Left ventricle myocardium superior (tissue), 1 donor: ENCODE results near the gene UBAP1. TPM values are rescaled to one million over a fixed set of nuclear protein-coding genes. Genes with fewer than 3 reads are reported as not detected.
A peak's percentile ranks its signal among the peaks of the same experiment; 100 is the strongest.
"Not testable (repeated sequence)": the region's sequence is repeated elsewhere in the genome, so short reads cannot be mapped to it uniquely, and the experiment has no call there.

Experiments used
- ATAC-seq: fragments of 200-7000 bp; cut with Tn5 transposase; one replicate; pipeline ENCODE4 v1.9.1; 2020; ENCODE audit warnings: mild to moderate bottlenecking, moderate library complexity
- DNase-seq: peaks from one replicate; pipeline ENCODE4 v3.0.0-alpha.2; 2020
- intact Hi-C: fragments of 100-400 bp; cut with micrococcal nuclease; formaldehyde crosslinking; loops from one replicate; pipeline ENCODE4 v1.11.0; 2022
- total RNA-seq: library from RNA; stranded (reverse); fragmentation: NEBNext Ultra II Directional; extraction: Animal tissue kit (Norgen Biotek cat#: 25700); gene quantifications from one replicate; pipeline ENCODE4 v1.2.1, GENCODE V29; 2021
- donor health status: DM: no; HTN: yes; CAD: no; lungs with severe emphysema.

Gene UBAP1
- total RNA-seq, 1 donor from 2014 or later, result 46.9 TPM

DNA sequence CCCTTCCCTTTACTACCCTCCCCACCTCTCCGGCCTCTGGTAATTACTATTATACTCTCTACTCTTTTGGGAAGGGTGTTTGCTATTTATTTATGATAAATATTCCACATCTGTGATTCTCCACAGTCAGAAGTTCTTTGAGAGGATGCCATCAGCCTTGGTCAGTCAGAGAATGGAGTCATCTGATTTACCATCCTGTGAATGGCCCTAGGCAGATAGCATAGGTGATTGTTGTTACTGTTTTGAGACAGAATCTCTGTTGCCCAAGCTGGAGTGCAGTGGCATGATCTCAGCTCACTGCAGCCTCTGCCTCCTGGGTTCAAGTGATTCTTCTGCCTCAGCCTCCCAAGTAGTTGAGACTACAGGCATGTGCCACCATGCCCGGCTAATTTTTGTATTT, 38.2 kb downstream of the UBAP1 start:
- DNase-seq, ATAC-seq, intact Hi-C loops: not testable (repeated sequence)

- ATAC-seq (no peak), DNase-seq (no peak)
- intact Hi-C loops, result no loop called here
Measured at GRCh38 chr9:34218446-34218845, 39.6 kb downstream of the UBAP1 start.

DNA sequence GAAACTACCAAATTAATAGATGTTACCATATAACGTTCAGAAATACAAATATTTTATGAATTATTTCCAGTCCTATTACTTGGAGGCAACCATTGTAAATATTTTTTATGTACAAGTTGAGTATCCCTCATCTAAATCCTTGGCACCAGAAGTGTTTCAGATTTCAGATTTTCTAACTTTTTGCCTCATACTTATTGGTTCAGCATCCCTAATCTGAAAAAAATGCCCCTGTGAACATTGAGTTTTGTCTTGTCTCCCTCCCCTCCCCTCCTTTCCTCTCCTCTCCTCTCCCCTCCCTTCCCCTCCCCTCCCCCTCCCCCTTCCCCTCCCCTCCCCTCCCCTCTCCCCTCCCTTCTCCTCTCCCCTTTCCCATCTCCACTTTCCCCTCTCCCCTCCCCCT, 40.6 kb downstream of the UBAP1 start:
- no peak for ATAC-seq
- no peak for DNase-seq
- intact Hi-C loops, result no loop called here

DNA sequence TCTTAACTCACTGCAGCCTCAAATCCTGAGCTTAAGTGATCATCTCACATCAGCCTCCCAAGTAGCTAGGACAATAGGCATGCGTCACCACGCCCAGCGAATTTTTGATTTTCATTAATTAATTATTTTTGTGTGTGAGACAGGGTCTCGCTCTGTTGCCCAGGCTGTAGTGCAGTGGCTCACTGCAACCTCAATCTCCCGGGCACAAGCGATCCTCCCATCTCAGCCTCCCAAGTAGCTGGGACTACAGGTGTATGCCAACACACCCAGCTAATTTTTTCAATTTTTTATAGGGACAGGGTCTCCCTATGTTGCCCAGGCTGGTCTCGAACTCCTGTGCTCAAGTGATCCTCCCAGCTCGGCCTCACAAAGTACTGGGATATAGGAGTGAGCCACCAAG, 41.4 kb downstream of the UBAP1 start:
- DNase-seq, result no peak
- no peak for ATAC-seq
- intact Hi-C loops, result no loop called here

DNA sequence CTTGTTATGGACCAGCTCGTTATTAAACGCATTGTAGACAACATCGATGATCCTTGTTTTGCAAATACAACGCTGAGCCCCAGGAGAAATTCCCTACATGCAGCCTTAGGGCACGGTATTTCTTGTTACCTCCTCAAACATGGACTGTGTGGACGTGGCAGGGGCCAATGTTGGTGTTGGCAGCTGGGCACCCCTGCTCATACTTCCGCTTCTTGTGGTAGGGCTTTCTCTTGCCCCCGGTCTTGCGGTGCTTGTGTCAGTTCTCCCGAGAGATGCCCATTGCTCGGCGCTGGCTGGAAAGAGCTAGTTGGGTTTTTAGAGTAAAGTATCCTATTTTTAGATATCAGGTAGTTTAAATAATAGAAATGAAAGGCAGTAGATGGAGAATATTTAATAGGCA, 45.5 kb downstream of the UBAP1 start:
- DNase-seq (no peak), ATAC-seq (no peak)
- intact Hi-C loops, result no loop called here

- DNase-seq, ATAC-seq, intact Hi-C loops: not testable (repeated sequence)
Measured at GRCh38 chr9:34226144-34226760, 47.4 kb downstream of the UBAP1 start.

GRCh38 chr9:34227445-34227844, 48.6 kb downstream of the UBAP1 start:
- DNase-seq (no peak), ATAC-seq (no peak)
- intact Hi-C loops, result no loop called here

DNA sequence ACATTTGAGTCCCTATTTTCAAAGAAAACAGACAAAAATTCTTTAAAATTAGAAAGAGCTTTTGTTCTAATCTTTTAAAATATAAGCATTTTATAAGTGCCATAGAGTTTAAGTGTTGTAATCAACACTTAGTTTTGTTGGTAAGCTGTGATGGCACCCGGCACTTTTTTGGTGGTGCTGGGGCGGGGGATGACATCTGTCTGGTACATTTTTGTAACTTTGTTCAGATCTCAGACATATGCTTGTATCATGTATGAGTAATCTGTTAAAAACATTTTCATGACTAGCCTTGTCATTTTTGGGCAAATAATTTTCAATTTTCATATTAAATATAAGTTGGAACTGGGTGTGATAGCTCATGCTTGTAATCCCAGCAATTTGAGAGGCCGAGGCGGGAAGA, 51.7 kb downstream of the UBAP1 start:
- DNase-seq (no peak), ATAC-seq (no peak)
- intact Hi-C loops, result no loop called here

- intact Hi-C loops, result no loop called here
- ATAC-seq (no peak), DNase-seq (no peak)
Measured at GRCh38 chr9:34232201-34232600, 53.4 kb downstream of the UBAP1 start.

DNA sequence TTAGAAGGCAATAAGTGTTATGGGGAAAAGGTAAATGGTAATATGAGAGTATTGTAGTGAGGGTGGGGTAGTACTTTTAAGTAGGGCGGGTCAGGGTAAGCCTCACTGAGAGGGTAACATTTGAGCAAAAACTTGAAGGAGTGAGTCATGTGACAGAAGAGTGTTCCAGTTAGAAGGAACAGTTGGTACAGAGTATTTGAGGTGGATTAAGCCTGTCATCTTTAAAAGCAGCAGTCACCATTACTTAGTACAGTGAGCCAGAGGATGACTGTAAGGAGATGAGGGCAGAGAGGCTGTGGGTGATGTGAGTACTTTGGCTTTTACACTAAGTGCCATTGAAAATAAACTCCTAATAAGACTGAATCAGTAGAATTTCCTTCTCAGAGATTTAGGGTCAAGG, 54.8 kb downstream of the UBAP1 start:
- intact Hi-C loops, result no loop called here
- ATAC-seq (no peak), DNase-seq (no peak)

DNA sequence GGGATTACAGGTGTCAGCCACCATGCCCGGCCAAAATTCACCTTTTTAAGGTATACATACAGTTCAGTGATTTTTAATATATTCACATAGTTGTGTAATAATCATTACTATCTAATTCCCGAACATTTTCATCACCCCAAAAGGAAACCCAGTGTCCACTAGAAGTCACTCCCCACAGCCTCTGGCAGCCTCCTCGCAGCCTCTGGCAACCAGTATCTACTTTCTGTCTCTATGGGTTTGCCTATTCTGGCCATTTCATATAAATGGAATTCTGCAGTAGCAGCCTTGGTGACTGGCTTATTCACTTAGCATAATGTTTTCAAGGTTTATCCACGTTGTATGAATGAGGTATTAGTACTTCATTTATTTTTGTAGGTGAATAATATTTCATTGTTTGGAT, 59.0 kb downstream of the UBAP1 start:
- DNase-seq, result peak; percentile 52
- ATAC-seq, result no peak
- intact Hi-C loops, result no loop called here

GRCh38 chr9:34240006-34240405, 61.2 kb downstream of the UBAP1 start:
- intact Hi-C loops, result no loop called here
- DNase-seq (no peak), ATAC-seq (no peak)

- intact Hi-C loops, result no loop called here
- peak; percentile 62 for ATAC-seq
Measured at GRCh38 chr9:34242830-34243229, 64.0 kb downstream of the UBAP1 start.

DNA sequence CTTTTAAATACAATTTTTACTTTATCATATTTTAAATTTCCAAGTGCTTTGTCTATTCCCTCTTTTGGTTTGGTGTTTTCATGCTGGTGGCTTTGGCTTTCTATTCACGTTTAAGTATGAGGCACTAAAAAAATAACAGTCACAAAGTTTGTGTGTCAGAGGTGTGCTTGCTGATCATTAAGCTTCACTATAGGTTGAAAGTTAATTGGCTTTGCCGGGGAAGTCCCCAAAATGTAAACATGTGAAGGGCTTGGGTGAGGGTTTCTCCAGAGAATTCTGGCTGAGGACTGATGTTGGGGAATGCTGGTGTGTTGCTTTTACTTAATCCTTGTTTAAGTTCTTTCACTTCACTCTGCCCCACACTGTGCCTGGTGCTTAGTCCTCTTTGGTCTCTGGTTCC, 66.4 kb downstream of the UBAP1 start:
- DNase-seq, ATAC-seq, intact Hi-C loops: not testable (repeated sequence)

More at GRCh38 chr9:34242830-34243229, 64.0 kb downstream of the UBAP1 start:
- DNase-seq, result no peak

DNA sequence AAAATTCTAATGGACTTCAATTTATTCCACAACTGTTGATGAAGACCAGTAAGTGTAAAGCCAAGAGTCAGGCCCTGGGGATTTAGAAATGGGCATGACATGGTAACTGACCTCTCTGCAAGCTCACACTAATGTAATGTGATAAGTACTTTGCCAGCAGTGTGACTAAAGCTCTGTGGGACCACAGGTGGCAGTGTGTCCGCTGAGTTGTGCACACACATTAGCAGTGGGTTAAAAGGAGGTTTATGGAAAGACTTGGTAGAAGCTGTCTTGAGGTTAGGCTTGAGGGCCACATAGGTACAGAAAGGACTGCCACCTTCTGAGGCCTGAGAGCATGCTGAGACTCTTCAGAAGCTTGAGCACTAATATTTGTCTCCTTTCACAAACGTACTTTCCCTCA, 67.6 kb downstream of the UBAP1 start:
- ATAC-seq (peak; percentile 9), DNase-seq (no peak)
- intact Hi-C loops, result no loop called here

DNA sequence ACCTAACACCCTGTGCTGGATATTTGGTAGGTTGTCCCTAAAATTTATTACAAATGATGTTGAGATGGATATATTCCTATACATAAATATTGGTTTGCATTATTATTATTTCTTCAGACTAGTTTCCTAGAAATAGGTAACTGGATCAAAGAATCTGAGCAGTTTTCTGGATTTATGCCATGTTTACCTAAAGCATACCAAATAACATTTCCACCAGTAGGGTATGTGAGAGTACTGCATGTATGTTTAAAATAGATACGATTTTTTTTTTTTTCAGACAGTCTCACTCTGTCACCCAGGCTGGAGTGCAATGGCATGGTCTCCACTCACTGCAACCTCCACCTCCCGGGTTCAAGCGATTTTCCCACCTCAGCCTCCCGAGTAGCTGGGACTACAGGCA, 68.9 kb downstream of the UBAP1 start:
- ATAC-seq, DNase-seq, intact Hi-C loops: not testable (repeated sequence)

GRCh38 chr9:34249274-34249673, 70.4 kb downstream of the UBAP1 start:
- intact Hi-C loops, result no loop called here
- DNase-seq, result no peak
- no peak for ATAC-seq

GRCh38 chr9:34250721-34251120, 71.9 kb downstream of the UBAP1 start:
- ATAC-seq, result no peak
- intact Hi-C loops, result no loop called here
- no peak for DNase-seq

DNA sequence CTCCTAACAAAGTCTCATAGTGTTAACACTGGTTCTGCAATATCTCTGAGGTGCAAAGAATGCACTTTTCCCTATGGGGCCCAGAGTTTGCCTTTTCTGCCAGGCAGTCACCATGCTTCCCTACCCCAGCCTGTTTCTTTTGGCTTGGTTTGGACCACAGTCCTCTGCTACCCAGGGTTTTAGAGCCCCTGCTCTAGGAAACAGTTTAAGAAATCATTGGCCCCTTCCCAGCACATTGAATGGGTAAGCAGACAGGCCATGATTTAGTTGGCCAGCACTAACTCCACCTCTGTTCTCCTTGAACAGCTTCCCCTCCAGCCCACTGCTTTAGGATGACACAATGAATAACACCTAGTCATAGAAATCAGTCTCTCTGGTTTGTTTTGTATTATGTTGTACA, 73.2 kb downstream of the UBAP1 start:
- ATAC-seq, result no peak
- intact Hi-C loops, result no loop called here
- DNase-seq, result no peak

DNA sequence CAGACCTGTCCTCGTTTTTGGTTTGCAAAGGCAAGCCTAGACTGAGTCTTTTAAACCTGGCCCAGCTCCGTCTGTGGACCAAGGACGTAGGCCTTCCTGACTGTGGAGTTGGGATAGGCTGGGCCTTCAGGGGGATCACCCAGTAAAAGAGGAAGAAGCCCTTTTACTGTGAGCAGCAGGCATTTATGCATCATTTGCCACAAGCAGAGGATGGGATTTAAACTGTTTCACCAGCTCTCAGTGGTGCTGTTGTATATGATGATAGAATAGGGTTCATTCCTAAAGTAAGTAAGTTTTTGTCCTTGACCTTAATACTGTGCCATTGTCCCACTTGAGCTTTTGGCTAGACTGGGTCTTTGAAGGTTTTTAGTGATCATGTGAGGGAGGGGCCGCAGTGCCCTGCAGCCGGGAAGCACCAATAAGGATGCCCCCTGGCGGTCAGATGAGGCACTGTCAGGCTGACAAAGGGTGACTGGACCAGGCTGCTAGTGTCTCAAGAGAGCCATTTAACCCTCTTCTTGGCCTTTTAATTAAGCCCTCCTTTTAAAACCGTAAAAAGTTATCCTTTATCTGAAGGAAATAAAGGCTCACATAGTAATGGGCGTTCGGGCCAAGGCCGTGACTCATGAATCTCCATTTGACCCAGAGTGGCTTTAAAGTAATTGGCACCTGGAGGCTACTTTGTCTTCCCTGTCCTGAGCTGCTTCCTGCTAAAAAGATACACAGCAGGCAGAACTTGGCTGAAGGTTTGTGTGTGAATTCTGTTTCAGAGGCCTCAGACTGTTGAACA, 74.0 kb downstream of the UBAP1 start:
- ATAC-seq, result peak; percentile 48
- peak; percentile 77 for DNase-seq
- intact Hi-C loops, result no loop called here

DNA sequence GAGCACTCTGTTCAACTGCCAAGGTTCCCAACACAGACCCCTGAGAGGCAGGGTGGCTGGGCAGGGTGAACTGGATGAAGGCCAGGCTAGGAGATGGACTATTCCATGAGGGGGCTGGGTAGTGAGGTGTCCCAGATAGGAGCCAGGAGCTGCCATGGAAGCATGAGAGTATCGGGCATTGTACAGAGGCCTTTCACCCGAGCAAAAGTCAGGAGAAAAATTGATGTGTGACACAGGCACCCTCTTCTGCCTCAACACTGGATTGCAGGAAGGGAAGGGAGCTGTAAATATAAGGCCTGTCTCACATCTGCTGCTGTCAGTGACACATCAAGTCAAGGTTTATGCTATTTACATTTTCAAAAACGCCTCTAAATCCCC, 74.6 kb downstream of the UBAP1 start:
- peak; percentile 81 for ATAC-seq

More for the DNA sequence above, 74.6 kb downstream of the UBAP1 start:
- intact Hi-C loops, result no loop called here
- DNase-seq, result peak; percentile 79
